KBM-7 (cell line): ENCODE measurements around the gene NPAS4.
A peak's percentile ranks its signal among the peaks of the same experiment; 100 is the strongest.

ENCODE experiments used
- DNase-seq: peaks from one replicate; pipeline ENCODE4 v3.0.0-alpha.2; 2015
- in situ Hi-C: fragments of 300-500 bp; cut with MboI; formaldehyde crosslinking; loops from 2 replicates; pipeline ENCODE4 v1.14.3; 2020; ENCODE audit warnings: low sequenced_read_pairs, low pct_unique_long_range_greater_than_20kb, mixed read lengths

The NPAS4 gene

DNA sequence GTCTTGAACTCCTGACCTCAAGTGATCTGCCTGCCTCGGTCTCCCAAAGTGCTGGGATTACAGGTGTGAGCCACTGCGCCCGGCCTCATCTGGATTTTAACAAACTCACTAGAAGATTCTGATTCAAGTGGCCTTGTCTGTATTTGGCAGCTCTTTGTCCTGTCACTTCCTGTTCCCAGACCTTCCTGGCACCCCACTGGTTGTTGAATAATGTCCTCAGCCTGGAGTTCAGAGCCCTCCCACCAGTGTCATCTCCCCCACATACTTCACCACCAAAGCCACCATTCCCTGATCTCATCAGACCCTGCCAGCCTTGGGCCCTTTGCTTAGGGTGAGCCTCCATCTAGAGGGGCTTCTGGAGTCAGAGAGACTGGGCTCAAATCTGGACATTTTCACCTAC is 49.2 kb downstream of the NPAS4 start:
- peak; percentile 42 for DNase-seq
- in situ Hi-C loops, result no loop called here

- no peak for DNase-seq
- in situ Hi-C loops, result no loop called here
Observed at GRCh38 chr11:66471142-66471541, 50.3 kb downstream of the NPAS4 start.

GRCh38 chr11:66472054-66472453 is 51.2 kb downstream of the NPAS4 start:
- in situ Hi-C loops, result no loop called here
- no peak for DNase-seq

GRCh38 chr11:66473167-66473566 is 52.3 kb downstream of the NPAS4 start:
- in situ Hi-C loops, result no loop called here
- no peak for DNase-seq

- no peak for DNase-seq
- in situ Hi-C loops, result no loop called here
Observed at GRCh38 chr11:66473608-66474515, 53.0 kb downstream of the NPAS4 start.

DNA sequence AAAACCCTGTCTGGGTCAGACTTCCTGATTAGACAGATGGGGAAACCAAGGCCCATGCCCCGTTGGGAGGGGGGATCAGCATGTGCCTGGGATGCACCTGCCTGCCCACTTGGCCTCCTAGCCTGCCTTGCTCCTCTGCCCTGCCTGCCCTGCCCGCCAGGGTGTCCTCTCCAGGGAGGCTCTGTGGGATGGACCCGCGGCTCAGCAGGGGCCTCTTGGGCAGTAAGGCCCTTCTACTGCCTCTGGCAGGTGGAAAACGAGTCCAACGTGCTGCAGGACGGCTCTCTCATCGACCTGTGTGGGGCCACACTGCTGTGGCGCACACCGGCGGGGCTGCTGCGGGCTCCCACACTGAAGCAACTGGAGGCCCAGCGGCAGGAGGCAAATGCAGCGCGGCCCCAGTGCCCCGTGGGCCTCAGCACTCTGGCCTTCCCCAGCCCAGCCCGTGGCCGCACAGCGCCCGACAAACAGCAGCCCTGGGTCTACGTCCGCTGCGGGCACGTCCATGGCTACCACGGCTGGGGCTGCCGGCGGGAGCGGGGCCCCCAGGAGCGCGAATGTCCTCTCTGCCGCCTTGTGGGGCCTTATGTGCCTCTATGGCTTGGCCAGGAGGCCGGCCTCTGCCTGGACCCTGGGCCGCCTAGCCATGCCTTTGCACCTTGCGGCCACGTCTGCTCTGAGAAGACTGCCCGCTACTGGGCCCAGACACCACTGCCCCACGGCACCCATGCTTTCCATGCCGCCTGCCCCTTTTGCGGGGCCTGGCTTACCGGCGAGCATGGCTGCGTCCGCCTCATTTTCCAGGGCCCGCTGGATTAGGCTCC is 54.7 kb downstream of the NPAS4 start:
- in situ Hi-C loops, result no loop called here
- no peak for DNase-seq
